ENCODE data around the gene MAN1C1.

DNA sequence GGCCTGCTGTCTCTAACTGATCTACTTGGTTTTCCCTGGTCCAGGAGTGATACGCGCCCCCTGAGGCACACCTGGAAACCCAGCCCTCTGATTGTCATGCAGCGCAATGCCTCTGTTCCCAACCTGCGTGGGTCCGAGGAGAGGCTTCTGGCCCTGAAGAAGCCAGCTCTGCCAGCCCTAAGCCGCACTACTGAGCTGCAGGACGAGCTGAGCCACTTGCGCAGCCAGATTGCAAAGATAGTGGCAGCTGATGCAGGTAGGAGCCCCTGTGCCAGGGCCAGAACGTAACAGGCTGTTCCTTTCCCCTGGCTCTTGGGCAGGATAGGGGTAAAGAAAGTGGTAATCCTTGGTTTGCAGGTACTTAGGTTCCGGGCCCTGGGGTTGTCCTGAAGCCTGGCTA lies 210.0 kb downstream of the MAN1C1 start:
- no peak for TF ChIP-seq EZH2 (IDR thresholded peaks at IDR 0.05; ENCODE audit: borderline replicate concordance, low read length)
- TF ChIP-seq, protein P1, sequence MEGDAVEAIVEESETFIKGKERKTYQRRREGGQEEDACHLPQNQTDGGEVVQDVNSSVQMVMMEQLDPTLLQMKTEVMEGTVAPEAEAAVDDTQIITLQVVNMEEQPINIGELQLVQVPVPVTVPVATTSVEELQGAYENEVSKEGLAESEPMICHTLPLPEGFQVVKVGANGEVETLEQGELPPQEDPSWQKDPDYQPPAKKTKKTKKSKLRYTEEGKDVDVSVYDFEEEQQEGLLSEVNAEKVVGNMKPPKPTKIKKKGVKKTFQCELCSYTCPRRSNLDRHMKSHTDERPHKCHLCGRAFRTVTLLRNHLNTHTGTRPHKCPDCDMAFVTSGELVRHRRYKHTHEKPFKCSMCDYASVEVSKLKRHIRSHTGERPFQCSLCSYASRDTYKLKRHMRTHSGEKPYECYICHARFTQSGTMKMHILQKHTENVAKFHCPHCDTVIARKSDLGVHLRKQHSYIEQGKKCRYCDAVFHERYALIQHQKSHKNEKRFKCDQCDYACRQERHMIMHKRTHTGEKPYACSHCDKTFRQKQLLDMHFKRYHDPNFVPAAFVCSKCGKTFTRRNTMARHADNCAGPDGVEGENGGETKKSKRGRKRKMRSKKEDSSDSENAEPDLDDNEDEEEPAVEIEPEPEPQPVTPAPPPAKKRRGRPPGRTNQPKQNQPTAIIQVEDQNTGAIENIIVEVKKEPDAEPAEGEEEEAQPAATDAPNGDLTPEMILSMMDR (conservative IDR thresholded peaks at IDR 0.05 in 1 of 2, IDR thresholded peaks at IDR 0.05 in 1 of 2; ENCODE audit: extremely low read depth in 1 of 2, insufficient read depth in 1 of 2, low read depth in 1 of 2, low read length in 2 of 2), result no peak
